AG09309 (cell line): ENCODE measurements around the gene PRELP.

ENCODE experiments used
- DNase-seq: peaks from one replicate; pipeline ENCODE4 v3.0.0-alpha.2; 2010; ENCODE audit warnings: low read depth
- H3K4me3 ChIP-seq: 2 replicates; pipeline ENCODE4 v1.5.1; 2011; ENCODE audit warnings: mild to moderate bottlenecking, low read depth, low read length, moderate library complexity; ENCODE audit not compliant: control insufficient read depth
- CTCF ChIP-seq: IDR thresholded peaks from 2 replicates; pipeline ENCODE4 v1.5.1; 2011; ENCODE audit warnings: mild to moderate bottlenecking, low read depth, low read length, inconsistent platforms; ENCODE audit not compliant: insufficient read depth, control insufficient read depth; ENCODE audit errors: missing control alignments

Gene PRELP

GRCh38 chr1:203453016-203453415 lies 22.6 kb upstream of the PRELP start:
- TF ChIP-seq CTCF: no peak
- no peak for DNase-seq
- H3K4me3 ChIP-seq: no peak overlapping the region

- no peak overlapping the region for H3K4me3 ChIP-seq
- TF ChIP-seq CTCF: no peak
- DNase-seq: no peak
Measured at GRCh38 chr1:203453616-203454015, 22.0 kb upstream of the PRELP start.

GRCh38 chr1:203454986-203455471 lies 20.6 kb upstream of the PRELP start:
- no peak for DNase-seq
- H3K4me3 ChIP-seq: no peak overlapping the region
- no peak for TF ChIP-seq CTCF

GRCh38 chr1:203455706-203456105 lies 19.9 kb upstream of the PRELP start:
- DNase-seq: no peak
- H3K4me3 ChIP-seq: no peak overlapping the region
- no peak for TF ChIP-seq CTCF

GRCh38 chr1:203456577-203456976 lies 19.0 kb upstream of the PRELP start:
- TF ChIP-seq CTCF: no peak
- no peak for DNase-seq
- no peak overlapping the region for H3K4me3 ChIP-seq

- no peak for TF ChIP-seq CTCF
- no peak overlapping the region for H3K4me3 ChIP-seq
Measured at GRCh38 chr1:203458078-203458477, 17.5 kb upstream of the PRELP start.

GRCh38 chr1:203459671-203460201 lies 15.9 kb upstream of the PRELP start:
- DNase-seq: no peak
- H3K4me3 ChIP-seq: no peak overlapping the region
- no peak for TF ChIP-seq CTCF

More at GRCh38 chr1:203458078-203458477, 17.5 kb upstream of the PRELP start:
- no peak for DNase-seq
